ENCODE data around the gene CLP1. TPM values are rescaled to one million over a fixed set of nuclear protein-coding genes. Genes with fewer than 3 reads are reported as not detected.
"Not testable (repeated sequence)": the region's sequence is repeated elsewhere in the genome, so short reads cannot be mapped to it uniquely, and the experiment has no call there.

CLP1 gene
- total and polyA plus RNA-seq, 4 donors = 5.9 to 12.3 (median 8.3) TPM

DNA sequence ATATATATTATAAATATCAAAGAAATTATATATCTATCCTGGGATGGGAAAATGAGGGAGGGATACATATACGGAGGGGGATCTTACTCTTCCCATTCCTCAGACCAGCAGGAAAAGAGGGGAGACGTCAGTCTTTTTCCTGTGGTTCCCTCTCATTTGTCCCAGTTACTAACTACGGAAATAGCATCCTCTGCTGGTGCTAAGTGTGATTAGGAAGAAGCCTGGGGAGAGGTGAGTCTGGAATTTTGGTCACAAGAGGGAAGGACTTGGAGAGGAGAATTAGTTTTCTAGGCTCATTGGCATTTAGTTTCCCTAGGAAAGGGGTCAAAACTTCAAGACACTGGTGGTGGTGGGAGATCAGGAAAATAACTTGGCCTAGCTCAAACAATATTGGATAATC, 42.9 kb downstream of the CLP1 start (continued):
- TF ChIP-seq MAX (IDR thresholded peaks at IDR 0.05) = no peak

DNA sequence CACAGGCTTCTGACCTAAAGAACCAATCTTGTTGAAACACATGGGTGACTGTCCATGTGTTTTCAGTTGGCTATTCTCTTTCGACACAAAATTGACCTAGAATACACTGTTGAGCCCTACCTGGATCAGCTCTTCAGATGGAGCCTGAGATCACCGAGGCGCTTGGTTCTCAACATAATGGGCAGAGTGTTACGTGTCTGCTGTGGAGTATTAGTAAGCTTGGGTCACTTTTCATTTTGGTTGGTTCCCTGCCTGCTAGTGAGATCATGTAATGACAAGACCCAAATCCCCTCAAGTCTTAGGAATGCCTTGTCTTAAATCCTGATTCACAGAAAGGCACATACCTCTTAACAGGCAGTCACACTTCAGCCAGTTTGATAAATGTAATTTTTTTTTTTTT, 45.8 kb downstream of the CLP1 start:
- WGBS = 94% methylated on average over 4 of the region's 4 CpGs
- H3K36me3 ChIP-seq (ENCODE audit: control insufficient read depth in 4 of 4, insufficient read depth in 3 of 4, low read depth in 1 of 4, low read length in 3 of 4) = peaks cover 19 to 52% (median 33%) of the 10 kb centered on the region in 4 donors
- H3K9ac ChIP-seq (ENCODE audit: low read depth in 1 of 2, low read length in 2 of 2) = no peak overlapping the region
- H3K4me3 ChIP-seq (ENCODE audit: low read depth in 1 of 3, low read length in 3 of 3) = no peak overlapping the region
- no peak overlapping the region for H3K27ac ChIP-seq (ENCODE audit: low read depth in 1 of 2, low read length in 2 of 2)
- no peaks in the 10 kb centered on the region for H3K9me3 ChIP-seq (ENCODE audit: control insufficient read depth in 4 of 4, low read length in 3 of 4)
- H3K27me3 ChIP-seq (ENCODE audit: control insufficient read depth in 4 of 4, insufficient read depth in 4 of 4, low read length in 3 of 4) = no peaks in the 10 kb centered on the region
- H3K4me1 ChIP-seq (ENCODE audit: control insufficient read depth in 4 of 4, insufficient read depth in 4 of 4, low read length in 3 of 4) = no peaks in the 10 kb centered on the region
- no peak for DNase-seq (ENCODE audit: low spot score)
- no peak for TF ChIP-seq ZBTB33 (IDR thresholded peaks at IDR 0.05)
- TF ChIP-seq RAD21 (IDR thresholded peaks at IDR 0.05) = no peak
- TF ChIP-seq FOXA1 (IDR thresholded peaks at IDR 0.05) = no peak
- no peak for TF ChIP-seq NR2F2 (IDR thresholded peaks at IDR 0.05)
- TF ChIP-seq, protein P1, sequence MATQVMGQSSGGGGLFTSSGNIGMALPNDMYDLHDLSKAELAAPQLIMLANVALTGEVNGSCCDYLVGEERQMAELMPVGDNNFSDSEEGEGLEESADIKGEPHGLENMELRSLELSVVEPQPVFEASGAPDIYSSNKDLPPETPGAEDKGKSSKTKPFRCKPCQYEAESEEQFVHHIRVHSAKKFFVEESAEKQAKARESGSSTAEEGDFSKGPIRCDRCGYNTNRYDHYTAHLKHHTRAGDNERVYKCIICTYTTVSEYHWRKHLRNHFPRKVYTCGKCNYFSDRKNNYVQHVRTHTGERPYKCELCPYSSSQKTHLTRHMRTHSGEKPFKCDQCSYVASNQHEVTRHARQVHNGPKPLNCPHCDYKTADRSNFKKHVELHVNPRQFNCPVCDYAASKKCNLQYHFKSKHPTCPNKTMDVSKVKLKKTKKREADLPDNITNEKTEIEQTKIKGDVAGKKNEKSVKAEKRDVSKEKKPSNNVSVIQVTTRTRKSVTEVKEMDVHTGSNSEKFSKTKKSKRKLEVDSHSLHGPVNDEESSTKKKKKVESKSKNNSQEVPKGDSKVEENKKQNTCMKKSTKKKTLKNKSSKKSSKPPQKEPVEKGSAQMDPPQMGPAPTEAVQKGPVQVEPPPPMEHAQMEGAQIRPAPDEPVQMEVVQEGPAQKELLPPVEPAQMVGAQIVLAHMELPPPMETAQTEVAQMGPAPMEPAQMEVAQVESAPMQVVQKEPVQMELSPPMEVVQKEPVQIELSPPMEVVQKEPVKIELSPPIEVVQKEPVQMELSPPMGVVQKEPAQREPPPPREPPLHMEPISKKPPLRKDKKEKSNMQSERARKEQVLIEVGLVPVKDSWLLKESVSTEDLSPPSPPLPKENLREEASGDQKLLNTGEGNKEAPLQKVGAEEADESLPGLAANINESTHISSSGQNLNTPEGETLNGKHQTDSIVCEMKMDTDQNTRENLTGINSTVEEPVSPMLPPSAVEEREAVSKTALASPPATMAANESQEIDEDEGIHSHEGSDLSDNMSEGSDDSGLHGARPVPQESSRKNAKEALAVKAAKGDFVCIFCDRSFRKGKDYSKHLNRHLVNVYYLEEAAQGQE (IDR thresholded peaks at IDR 0.05) = no peak
- no peak for TF ChIP-seq ATF3 (IDR thresholded peaks at IDR 0.05)
- no peak for TF ChIP-seq FOXA2 (IDR thresholded peaks at IDR 0.05)
- TF ChIP-seq HNF4G (IDR thresholded peaks at IDR 0.05) = no peak
- TF ChIP-seq SP1 (IDR thresholded peaks at IDR 0.05) = no peak
- TF ChIP-seq TAF1 (conservative IDR thresholded peaks at IDR 0.05) = no peak
- TF ChIP-seq CTCF (IDR thresholded peaks at IDR 0.05; ENCODE audit: low read depth, low read length, missing input control) = no peak

GRCh38 chr11:57704932-57705331, 47.4 kb downstream of the CLP1 start:
- H3K9me3 ChIP-seq (ENCODE audit: control insufficient read depth in 4 of 4, low read length in 3 of 4) = no peaks in the 10 kb centered on the region
- no peak overlapping the region for H3K9ac ChIP-seq (ENCODE audit: low read depth in 1 of 2, low read length in 2 of 2)
- no peaks in the 10 kb centered on the region for H3K4me1 ChIP-seq (ENCODE audit: control insufficient read depth in 4 of 4, insufficient read depth in 4 of 4, low read length in 3 of 4)
- no peaks in the 10 kb centered on the region for H3K27me3 ChIP-seq (ENCODE audit: control insufficient read depth in 4 of 4, insufficient read depth in 4 of 4, low read length in 3 of 4)
- TF ChIP-seq FOXA1 (IDR thresholded peaks at IDR 0.05) (no peak), TAF1 (conservative IDR thresholded peaks at IDR 0.05) (no peak), HNF4G (IDR thresholded peaks at IDR 0.05) (no peak), RXRA (IDR thresholded peaks at IDR 0.05) (no peak), FOXA2 (IDR thresholded peaks at IDR 0.05) (no peak), HNF4A (conservative IDR thresholded peaks at IDR 0.05) (no peak), JUND (IDR thresholded peaks at IDR 0.05) (no peak), MAX (IDR thresholded peaks at IDR 0.05) (no peak), SP1 (IDR thresholded peaks at IDR 0.05) (no peak), ATF3 (IDR thresholded peaks at IDR 0.05) (no peak), EGR1 (IDR thresholded peaks at IDR 0.05; ENCODE audit: low read depth in 2 of 2) (no peak), YY1 (IDR thresholded peaks at IDR 0.05) (no peak)
- H3K4me3 ChIP-seq (ENCODE audit: low read depth in 1 of 3, low read length in 3 of 3) = no peak overlapping the region
- no peak for DNase-seq (ENCODE audit: low spot score)
- H3K36me3 ChIP-seq (ENCODE audit: control insufficient read depth in 4 of 4, insufficient read depth in 3 of 4, low read depth in 1 of 4, low read length in 3 of 4) = peaks cover 9 to 36% (median 18%) of the 10 kb centered on the region in 4 donors
- no peak overlapping the region for H3K27ac ChIP-seq (ENCODE audit: low read depth in 1 of 2, low read length in 2 of 2)
- WGBS = 88% methylated on average over 6 of the region's 6 CpGs

DNA sequence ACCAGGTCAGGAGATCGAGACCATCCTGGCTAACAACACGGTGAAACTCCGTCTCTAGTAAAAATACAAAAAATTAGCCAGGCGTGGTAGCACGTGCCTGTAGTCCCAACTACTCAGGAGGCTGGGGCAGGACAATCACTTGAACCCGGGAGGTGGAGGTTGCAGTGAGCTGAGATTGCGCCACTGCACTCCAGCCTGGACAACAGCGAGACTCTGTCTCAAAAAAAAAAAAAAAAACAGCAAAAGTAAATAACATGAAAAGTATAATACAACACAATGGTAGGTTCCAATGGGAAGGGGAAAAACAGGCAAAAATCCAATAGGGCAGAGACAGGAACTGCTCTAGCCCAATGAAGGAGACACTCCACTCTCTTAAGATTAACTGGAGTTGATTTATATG, 47.9 kb downstream of the CLP1 start:
- H3K4me3 ChIP-seq (ENCODE audit: low read depth in 1 of 3, low read length in 3 of 3); H3K9ac ChIP-seq (ENCODE audit: low read depth in 1 of 2, low read length in 2 of 2); DNase-seq (ENCODE audit: low spot score); H3K27ac ChIP-seq (ENCODE audit: low read depth in 1 of 2, low read length in 2 of 2); H3K4me1 ChIP-seq (ENCODE audit: control insufficient read depth in 4 of 4, insufficient read depth in 4 of 4, low read length in 3 of 4); H3K27me3 ChIP-seq (ENCODE audit: control insufficient read depth in 4 of 4, insufficient read depth in 4 of 4, low read length in 3 of 4); H3K9me3 ChIP-seq (ENCODE audit: control insufficient read depth in 4 of 4, low read length in 3 of 4): not testable (repeated sequence)
- H3K36me3 ChIP-seq (ENCODE audit: control insufficient read depth in 4 of 4, insufficient read depth in 3 of 4, low read depth in 1 of 4, low read length in 3 of 4) = peaks cover 7 to 33% (median 15%) of the 10 kb centered on the region in 4 donors
- WGBS = 84% methylated on average over 8 of the region's 8 CpGs

All from liver (tissue), 9 donors.